Endothelial cell (in vitro differentiated cells): Measurements from ENCODE around the gene IL20RA. TPM values are rescaled to one million over a fixed set of nuclear protein-coding genes. Genes with fewer than 3 reads are reported as not detected.

ENCODE experiments used
- DNase-seq: peaks from one replicate; pipeline ENCODE4 v3.0.0; 2021; ENCODE audit warnings: low spot score
- H3K27ac Mint-ChIP-seq: one replicate; pipeline ENCODE4 v1.8.0; 2021; ENCODE audit warnings: mixed read lengths, inconsistent platforms; ENCODE audit not compliant: unreplicated experiment
- H3K27me3 Mint-ChIP-seq: one replicate; pipeline ENCODE4 v1.8.0; 2021; ENCODE audit warnings: mild to moderate bottlenecking, moderate library complexity, mixed read lengths, inconsistent platforms; ENCODE audit not compliant: unreplicated experiment
- H3K36me3 Mint-ChIP-seq: one replicate; pipeline ENCODE4 v1.8.0; 2021; ENCODE audit warnings: mild to moderate bottlenecking, low read depth, mixed read lengths, inconsistent platforms; ENCODE audit not compliant: unreplicated experiment
- H3K4me1 Mint-ChIP-seq: one replicate; pipeline ENCODE4 v1.8.0; 2021; ENCODE audit warnings: mild to moderate bottlenecking, mixed read lengths, inconsistent platforms; ENCODE audit not compliant: unreplicated experiment
- H3K4me3 Mint-ChIP-seq: one replicate; pipeline ENCODE4 v1.8.0; 2021; ENCODE audit warnings: mild to moderate bottlenecking, mixed read lengths, inconsistent platforms; ENCODE audit not compliant: unreplicated experiment
- H3K9me3 Mint-ChIP-seq: one replicate; pipeline ENCODE4 v1.8.0; 2021; ENCODE audit warnings: mixed read lengths, inconsistent platforms; ENCODE audit not compliant: unreplicated experiment
- CTCF ChIP-seq: fragments of 200-600 bp; sonication (generic); IDR thresholded peaks from one replicate; pipeline ENCODE4 v1.5.0; 2021; ENCODE audit warnings: antibody characterized with exemption; ENCODE audit not compliant: unreplicated experiment
- total RNA-seq: library from RNA; stranded (reverse); fragmentation: NEBNext Ultra II Directional; extraction: Animal tissue kit (Norgen Biotek cat#: 25700); gene quantifications from one replicate; pipeline ENCODE4 v1.2.1, GENCODE V29; 2021; ENCODE audit not compliant: unreplicated experiment

The IL20RA gene
- total RNA-seq, 1 donor from 2014 or later, result 0.10 TPM

- peak overlapping the region; percentile 82 for H3K4me3 Mint-ChIP-seq
- no peaks in the 10 kb centered on the region for H3K9me3 Mint-ChIP-seq
- H3K4me1 Mint-ChIP-seq, result peaks cover 12% of the 10 kb centered on the region
- no peak overlapping the region for H3K27ac Mint-ChIP-seq
- peak; percentile 24 for DNase-seq
- no peaks in the 10 kb centered on the region for H3K36me3 Mint-ChIP-seq
- H3K27me3 Mint-ChIP-seq, result no peaks in the 10 kb centered on the region
- TF ChIP-seq CTCF, result no peak
Measured at GRCh38 chr6:136989571-136990241, 55.1 kb downstream of the IL20RA start.

GRCh38 chr6:136987526-136987925 lies 57.2 kb downstream of the IL20RA start:
- no peak for DNase-seq
- no peak for TF ChIP-seq CTCF
- Mint-ChIP-seq H3K9me3 (no peaks in the 10 kb centered on the region), H3K27me3 (no peaks in the 10 kb centered on the region), H3K4me1 (peaks cover 15% of the 10 kb centered on the region), H3K36me3 (no peaks in the 10 kb centered on the region), H3K4me3 (no peak overlapping the region), H3K27ac (no peak overlapping the region)

GRCh38 chr6:136985502-136985901 lies 59.3 kb downstream of the IL20RA start:
- Mint-ChIP-seq H3K9me3 (no peaks in the 10 kb centered on the region), H3K4me3 (no peak overlapping the region), H3K4me1 (peaks cover 4% of the 10 kb centered on the region), H3K36me3 (no peaks in the 10 kb centered on the region), H3K27me3 (no peaks in the 10 kb centered on the region), H3K27ac (no peak overlapping the region)
- no peak for TF ChIP-seq CTCF
- no peak for DNase-seq

GRCh38 chr6:136984578-136984977 lies 60.2 kb downstream of the IL20RA start:
- DNase-seq, result no peak
- no peaks in the 10 kb centered on the region for H3K9me3 Mint-ChIP-seq
- H3K4me1 Mint-ChIP-seq, result peaks cover 4% of the 10 kb centered on the region
- TF ChIP-seq CTCF, result no peak
- no peaks in the 10 kb centered on the region for H3K36me3 Mint-ChIP-seq
- no peaks in the 10 kb centered on the region for H3K27me3 Mint-ChIP-seq
- no peak overlapping the region for H3K4me3 Mint-ChIP-seq
- no peak overlapping the region for H3K27ac Mint-ChIP-seq

GRCh38 chr6:136983687-136984086 lies 61.1 kb downstream of the IL20RA start:
- no peak for TF ChIP-seq CTCF
- no peak overlapping the region for H3K27ac Mint-ChIP-seq
- peaks cover 4% of the 10 kb centered on the region for H3K4me1 Mint-ChIP-seq
- no peak overlapping the region for H3K4me3 Mint-ChIP-seq
- H3K27me3 Mint-ChIP-seq, result no peaks in the 10 kb centered on the region
- H3K9me3 Mint-ChIP-seq, result no peaks in the 10 kb centered on the region
- no peaks in the 10 kb centered on the region for H3K36me3 Mint-ChIP-seq
- DNase-seq, result no peak
